SH-SY5Y (cell line): ENCODE results near the gene DSC2.

Experiments
- GATA2 ChIP-seq: IDR thresholded peaks from 2 replicates; pipeline ENCODE4 v1.6.1; 2011; ENCODE audit warnings: mild to moderate bottlenecking, low read depth, low read length
- GATA3 ChIP-seq: IDR thresholded peaks from 2 replicates; pipeline ENCODE4 v1.6.1; 2011; ENCODE audit warnings: low read depth, mild to moderate bottlenecking, low read length, moderate library complexity

The DSC2 gene

DNA sequence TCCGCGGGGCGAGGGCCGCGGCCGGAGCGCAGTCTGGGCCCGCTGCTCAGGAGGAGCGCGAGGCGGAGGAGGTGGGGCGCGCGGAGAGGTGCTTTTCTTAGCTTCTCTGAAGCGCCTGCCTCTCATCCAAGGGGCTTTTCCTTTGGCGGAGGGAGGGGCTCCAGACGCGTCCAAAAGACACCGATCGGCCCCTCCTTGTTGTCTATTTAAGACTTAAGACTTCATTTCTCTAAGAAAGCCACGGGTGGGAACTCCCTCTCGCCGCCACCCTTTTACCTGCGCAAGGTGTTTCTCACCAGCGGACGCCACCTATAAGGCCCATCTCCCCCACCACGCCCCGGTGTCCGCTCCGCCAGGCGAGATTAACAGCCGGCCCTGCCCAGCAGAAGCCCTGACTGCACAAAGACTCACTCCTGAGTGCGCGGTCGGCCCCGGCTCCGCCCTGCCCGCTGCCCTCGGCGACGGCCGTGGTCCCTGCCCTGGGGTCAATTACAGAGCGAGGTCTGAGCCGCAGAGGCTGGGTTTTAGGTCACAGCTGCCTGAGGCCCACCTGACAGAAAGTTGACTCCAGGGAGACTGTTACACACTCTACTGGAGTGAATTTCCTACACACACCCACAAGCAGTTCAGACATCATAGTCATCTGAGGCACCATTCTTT, at the start of gene DSC2:
TSS of gene DSC2 (minus strand) at position 397 of the 660 bp plus-strand sequence. CDS start 450 bp downstream, outside the sequence.
- no peak for TF ChIP-seq GATA2
- no peak for TF ChIP-seq GATA3

GRCh38 chr18:31149351-31149750, 47.1 kb upstream of the DSC2 start:
- TF ChIP-seq GATA2 (no peak), GATA3 (no peak)

- TF ChIP-seq GATA2 (no peak), GATA3 (no peak)
Observed at GRCh38 chr18:31148600-31148999, 46.4 kb upstream of the DSC2 start.

DNA sequence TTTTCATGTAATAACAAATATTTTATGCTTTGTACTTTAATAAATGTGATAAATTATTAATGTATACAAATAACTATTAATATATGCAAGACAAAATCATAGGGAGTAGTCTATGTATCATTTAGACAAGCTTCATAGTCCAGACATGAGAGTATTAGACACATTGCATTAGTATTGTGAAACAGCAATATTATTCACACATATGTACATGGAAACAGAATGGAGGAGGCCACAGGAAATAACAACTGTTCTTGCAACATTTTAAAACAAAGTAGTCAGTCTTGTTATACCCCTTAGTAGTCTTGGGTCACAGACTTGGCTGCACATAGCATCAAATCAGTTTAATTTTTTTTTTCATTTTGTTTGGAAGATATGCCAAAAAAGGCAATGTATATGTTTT, 44.6 kb upstream of the DSC2 start:
- TF ChIP-seq GATA3, result no peak
- no peak for TF ChIP-seq GATA2

DNA sequence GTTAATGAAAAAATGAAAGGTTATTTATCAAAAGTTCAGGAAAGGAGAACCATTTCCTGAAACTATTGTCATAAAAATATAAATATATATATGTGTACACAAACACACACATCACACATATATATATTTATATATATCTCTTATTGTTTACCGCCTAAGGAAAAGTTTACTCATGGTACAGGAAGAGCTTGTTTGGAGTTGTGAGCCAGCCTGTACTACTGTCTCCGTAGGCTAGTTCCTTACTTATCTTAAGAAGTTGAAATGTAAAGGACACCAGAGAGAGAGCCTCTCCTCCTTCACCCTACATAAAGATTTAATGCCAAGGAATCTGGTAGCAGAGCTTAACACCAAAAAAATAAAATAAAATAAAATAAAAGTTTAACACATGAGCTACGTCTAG, 40.8 kb upstream of the DSC2 start:
- TF ChIP-seq GATA2, result no peak
- no peak for TF ChIP-seq GATA3

DNA sequence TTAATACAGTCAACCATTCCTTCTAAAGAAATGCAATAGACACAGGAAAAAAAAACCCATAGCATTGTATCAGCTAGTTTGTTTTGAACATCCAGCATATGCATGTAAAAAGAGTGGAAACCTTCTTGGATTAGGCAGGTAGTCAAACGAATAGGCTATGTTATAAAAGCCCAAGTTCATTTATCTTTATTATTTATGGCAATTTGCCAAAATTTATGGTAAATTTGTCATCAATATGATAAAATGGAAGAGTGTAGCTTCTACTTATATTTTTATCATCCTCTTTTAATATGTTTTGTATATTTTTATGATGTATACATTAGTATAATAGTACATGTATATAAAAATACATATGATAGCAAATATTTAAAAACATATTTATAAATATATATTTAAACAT, 36.5 kb upstream of the DSC2 start:
- no peak for TF ChIP-seq GATA3

DNA sequence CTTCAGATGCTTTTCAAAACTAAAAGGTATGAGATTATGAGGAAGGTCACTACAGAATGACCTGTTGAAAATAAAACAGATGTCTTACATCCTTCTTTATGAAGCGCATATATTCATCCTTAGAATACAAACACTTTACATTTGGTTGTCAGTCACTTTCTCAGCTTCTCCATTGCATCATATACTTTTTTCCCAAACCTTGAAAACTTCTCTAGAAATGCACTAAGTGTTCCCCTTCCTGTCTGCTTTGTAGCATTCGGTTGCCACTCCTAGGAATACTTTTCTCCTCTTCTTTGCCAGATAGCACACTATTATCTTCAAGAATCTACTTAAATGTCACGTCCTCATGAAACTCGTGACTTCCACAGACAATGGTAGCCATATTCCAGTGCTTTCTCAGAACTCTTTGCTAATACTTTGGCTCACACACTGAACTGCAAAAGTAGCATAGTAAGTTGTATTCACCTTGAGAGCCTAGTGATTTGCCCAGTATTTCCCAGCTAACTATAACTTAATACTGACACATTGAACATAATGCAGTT, 32.8 kb upstream of the DSC2 start:
- TF ChIP-seq GATA2 (no peak), GATA3 (no peak)

- TF ChIP-seq GATA2 (no peak), GATA3 (no peak)
Observed at GRCh38 chr18:31129398-31130115, 27.3 kb upstream of the DSC2 start.

DNA sequence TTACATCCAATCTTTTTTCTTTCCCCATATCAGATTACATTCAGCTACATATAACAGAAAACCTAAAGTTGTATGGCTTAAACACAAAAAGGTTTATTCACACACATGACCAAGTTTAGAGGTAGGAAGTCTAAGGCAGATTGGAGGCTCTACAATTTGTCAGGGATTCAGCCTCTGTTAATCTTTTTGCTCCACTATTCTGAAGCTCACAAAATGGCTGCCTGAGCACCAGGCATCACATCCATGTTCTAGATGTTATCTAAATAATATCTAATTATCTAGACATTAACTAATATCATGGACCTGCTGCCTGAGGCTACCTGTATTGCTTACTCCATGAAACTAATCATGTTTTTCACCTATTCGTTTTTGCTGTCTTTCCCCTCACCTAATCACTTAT, 23.7 kb upstream of the DSC2 start:
- no peak for TF ChIP-seq GATA3
- no peak for TF ChIP-seq GATA2

DNA sequence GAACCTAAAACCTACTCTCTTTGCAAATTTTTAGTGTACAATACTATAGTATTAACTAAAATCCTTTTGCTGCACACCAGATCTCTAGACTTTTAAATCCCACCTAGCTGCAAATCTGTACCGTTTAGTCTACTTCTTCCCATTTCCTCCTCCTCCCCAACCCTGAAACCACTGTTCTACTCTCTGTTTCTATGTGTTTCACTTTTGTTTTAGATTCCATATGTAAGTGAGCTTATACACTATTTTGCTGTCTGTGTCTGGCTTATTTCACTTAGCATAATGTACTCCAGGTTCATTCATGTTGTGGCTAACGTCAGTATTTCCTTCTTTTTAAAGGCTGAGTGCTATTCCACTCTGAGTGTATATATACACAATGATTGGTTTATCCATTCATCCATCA, 18.4 kb upstream of the DSC2 start:
- TF ChIP-seq GATA3 (no peak), GATA2 (no peak)

- TF ChIP-seq GATA3, result no peak
- TF ChIP-seq GATA2, result no peak
Observed at GRCh38 chr18:31116853-31117595, 14.8 kb upstream of the DSC2 start.

GRCh38 chr18:31112804-31113203, 10.6 kb upstream of the DSC2 start:
- no peak for TF ChIP-seq GATA3
- TF ChIP-seq GATA2, result no peak

DNA sequence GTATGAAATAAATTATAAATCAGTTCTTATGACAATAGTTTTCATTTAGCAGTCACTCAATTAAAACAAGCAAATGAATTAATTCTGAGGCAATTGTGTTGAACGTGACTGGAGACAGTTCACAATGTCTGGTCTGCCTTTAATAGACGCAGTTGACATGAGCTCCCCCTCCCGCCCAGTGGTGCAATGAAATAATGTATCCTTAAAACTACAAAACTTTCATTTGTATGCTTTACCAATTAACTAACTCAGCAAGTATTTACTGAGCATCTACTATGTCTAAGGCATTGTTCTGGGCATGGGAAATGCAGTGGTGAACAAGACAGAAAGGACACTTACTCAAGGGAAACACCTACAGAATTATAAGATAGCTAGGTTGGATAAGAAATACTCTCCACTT, 3.5 kb upstream of the DSC2 start:
- TF ChIP-seq GATA3 (no peak), GATA2 (no peak)

- no peak for TF ChIP-seq GATA2
- TF ChIP-seq GATA3, result no peak
Observed at GRCh38 chr18:31104444-31104843, 2.2 kb upstream of the DSC2 start.

- TF ChIP-seq GATA2 (no peak), GATA3 (no peak)
Observed at GRCh38 chr18:31103423-31103822, 1.2 kb upstream of the DSC2 start.
